A673 (cell line): ENCODE measurements around the gene ST8SIA1.

Experiments
- EZH2 ChIP-seq: fragments of 200-600 bp; sonication (generic); IDR thresholded peaks from 2 replicates; pipeline ENCODE4 v1.6.1; 2017; ENCODE audit warnings: borderline replicate concordance, low read depth, mild to moderate bottlenecking, mixed read lengths, antibody characterized with exemption, low read length; ENCODE audit not compliant: poor library complexity, severe bottlenecking
- TF ChIP-seq, protein P1 (sequence below): fragments of 300-800, 200-600 bp; sonication (generic); conservative IDR thresholded peaks from 2 replicates; pipeline ENCODE4 v1.5.1; 2017; ENCODE audit warnings: low read depth, mild to moderate bottlenecking, antibody characterized with exemption, low read length, moderate library complexity, mixed read lengths

- TF ChIP-seq, protein P1, sequence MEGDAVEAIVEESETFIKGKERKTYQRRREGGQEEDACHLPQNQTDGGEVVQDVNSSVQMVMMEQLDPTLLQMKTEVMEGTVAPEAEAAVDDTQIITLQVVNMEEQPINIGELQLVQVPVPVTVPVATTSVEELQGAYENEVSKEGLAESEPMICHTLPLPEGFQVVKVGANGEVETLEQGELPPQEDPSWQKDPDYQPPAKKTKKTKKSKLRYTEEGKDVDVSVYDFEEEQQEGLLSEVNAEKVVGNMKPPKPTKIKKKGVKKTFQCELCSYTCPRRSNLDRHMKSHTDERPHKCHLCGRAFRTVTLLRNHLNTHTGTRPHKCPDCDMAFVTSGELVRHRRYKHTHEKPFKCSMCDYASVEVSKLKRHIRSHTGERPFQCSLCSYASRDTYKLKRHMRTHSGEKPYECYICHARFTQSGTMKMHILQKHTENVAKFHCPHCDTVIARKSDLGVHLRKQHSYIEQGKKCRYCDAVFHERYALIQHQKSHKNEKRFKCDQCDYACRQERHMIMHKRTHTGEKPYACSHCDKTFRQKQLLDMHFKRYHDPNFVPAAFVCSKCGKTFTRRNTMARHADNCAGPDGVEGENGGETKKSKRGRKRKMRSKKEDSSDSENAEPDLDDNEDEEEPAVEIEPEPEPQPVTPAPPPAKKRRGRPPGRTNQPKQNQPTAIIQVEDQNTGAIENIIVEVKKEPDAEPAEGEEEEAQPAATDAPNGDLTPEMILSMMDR = no peak
- no peak for TF ChIP-seq EZH2
These were observed 91.8 kb downstream of the ST8SIA1 start for GRCh38 chr12:22242726-22243125.
